ENCODE measurements around the gene DEAF1. TPM values are rescaled to one million over a fixed set of nuclear protein-coding genes. Genes with fewer than 3 reads are reported as not detected.

DEAF1 gene
- total RNA-seq, 4 donors from 2014 or later: 31.6 to 54.3 (median 41.2) TPM

DNA sequence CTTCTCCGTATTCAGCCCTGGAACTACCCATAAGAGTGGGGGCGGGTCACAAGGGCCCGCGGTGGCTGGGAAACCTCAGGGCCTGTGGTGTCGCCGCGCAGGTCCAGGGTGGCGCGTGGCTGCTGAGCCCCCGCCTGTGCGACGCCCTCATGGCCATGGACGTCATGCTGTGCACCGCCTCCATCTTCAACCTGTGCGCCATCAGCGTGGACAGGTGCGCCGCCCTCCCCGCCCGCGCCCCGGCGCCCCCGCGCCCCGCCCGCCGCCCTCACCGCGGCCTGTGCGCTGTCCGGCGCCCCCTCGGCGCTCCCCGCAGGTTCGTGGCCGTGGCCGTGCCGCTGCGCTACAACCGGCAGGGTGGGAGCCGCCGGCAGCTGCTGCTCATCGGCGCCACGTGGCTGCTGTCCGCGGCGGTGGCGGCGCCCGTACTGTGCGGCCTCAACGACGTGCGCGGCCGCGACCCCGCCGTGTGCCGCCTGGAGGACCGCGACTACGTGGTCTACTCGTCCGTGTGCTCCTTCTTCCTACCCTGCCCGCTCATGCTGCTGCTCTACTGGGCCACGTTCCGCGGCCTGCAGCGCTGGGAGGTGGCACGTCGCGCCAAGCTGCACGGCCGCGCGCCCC, 55.6 kb downstream of the DEAF1 start:
- peaks cover 0 to 43% (median 4%) of the 10 kb centered on the region in 3 donors for H3K36me3 ChIP-seq

DNA sequence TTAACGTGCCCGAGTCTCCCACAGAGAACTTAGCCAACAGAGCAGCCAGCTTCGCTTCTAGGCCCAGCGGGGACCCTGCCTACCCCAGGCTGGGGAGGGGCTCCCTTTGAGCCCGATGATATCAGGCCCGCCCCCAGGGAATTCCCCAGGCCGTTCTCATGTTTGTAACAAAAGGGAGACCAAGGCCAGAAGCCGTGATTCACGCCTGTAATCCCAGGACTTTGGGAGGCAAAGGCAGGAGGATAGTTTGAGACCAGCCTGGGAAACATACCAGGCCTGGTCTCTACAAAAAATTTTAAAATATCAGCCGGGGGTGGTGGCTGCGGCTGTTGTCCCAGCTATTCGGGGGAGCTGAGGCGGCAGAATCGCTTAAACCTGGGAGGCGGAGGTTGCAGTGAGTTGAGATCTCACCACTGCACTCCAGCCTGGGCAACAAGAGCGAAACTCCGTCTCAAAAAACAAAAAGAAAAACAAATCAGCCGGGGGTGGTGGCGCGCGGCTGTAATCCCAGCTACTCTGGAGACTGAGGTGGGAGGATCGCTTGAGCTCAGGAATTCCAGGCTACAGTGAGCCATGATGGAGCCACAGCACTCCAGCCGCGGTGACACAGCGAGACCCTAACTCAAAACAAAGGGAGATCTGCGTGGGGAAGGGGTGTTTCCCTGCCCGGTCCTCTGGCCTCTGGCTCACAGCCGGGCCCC, 56.2 kb downstream of the DEAF1 start:
- WGBS, 2 donors: 34 to 46% methylated on average over 28 of the region's 28 CpGs
- Histone ChIP-seq H3K36me3 (peaks cover 0 to 37% (median 1%) of the 10 kb centered on the region in 3 donors), H3K27me3 (peaks cover 0 to 36% of the 10 kb centered on the region in 2 donors), H3K4me1 (peaks cover 0 to 44% (median 20%) of the 10 kb centered on the region in 4 donors), H3K4me3 (no peak overlapping the region), H3K9me3 (no peaks in the 10 kb centered on the region), H3K27ac (peak overlapping the region in 1 of 4 donors; percentile 15)
- DNase-seq (ENCODE audit: low spot score in 2 of 2): no peak
- TF ChIP-seq POLR2A (IDR thresholded peaks at IDR 0.05) (no peak), CTCF (IDR thresholded peaks at IDR 0.05) (no peak), EP300 (IDR thresholded peaks at IDR 0.05) (no peak)

More for the DNA sequence above, 55.6 kb downstream of the DEAF1 start:
- no peak for DNase-seq (ENCODE audit: low spot score in 2 of 2)
- Histone ChIP-seq H3K4me3 (peak overlapping the region in 1 of 4 donors; percentile 19), H3K27ac (peak overlapping the region in 1 of 4 donors; percentile 15), H3K9me3 (no peaks in the 10 kb centered on the region), H3K27me3 (peaks cover 0 to 36% of the 10 kb centered on the region in 2 donors), H3K4me1 (peaks cover 0 to 44% (median 20%) of the 10 kb centered on the region in 4 donors)
- TF ChIP-seq CTCF (IDR thresholded peaks at IDR 0.05) (no peak), EP300 (IDR thresholded peaks at IDR 0.05) (no peak), POLR2A (IDR thresholded peaks at IDR 0.05) (no peak)
- 6 to 29% methylated on average over 8 to 15 of the region's 80 CpGs for WGBS, 2 donors

- no peak for DNase-seq (ENCODE audit: low spot score in 2 of 2)
- TF ChIP-seq EP300 (IDR thresholded peaks at IDR 0.05) (no peak), CTCF (IDR thresholded peaks at IDR 0.05) (no peak), POLR2A (IDR thresholded peaks at IDR 0.05) (no peak)
- no peak overlapping the region for H3K27ac ChIP-seq
- H3K9me3 ChIP-seq: no peaks in the 10 kb centered on the region
- H3K27me3 ChIP-seq: peaks cover 0 to 36% of the 10 kb centered on the region in 2 donors
- H3K4me3 ChIP-seq: peak overlapping the region in 1 of 4 donors; percentile 32
- 32 to 33% methylated on average over 52 of the region's 55 CpGs for WGBS, 2 donors
- peaks cover 0 to 44% (median 20%) of the 10 kb centered on the region in 4 donors for H3K4me1 ChIP-seq
- H3K36me3 ChIP-seq: peaks cover 0 to 27% (median 0%) of the 10 kb centered on the region in 3 donors
Measured at GRCh38 chr11:637593-638521, 57.2 kb downstream of the DEAF1 start.

DNA sequence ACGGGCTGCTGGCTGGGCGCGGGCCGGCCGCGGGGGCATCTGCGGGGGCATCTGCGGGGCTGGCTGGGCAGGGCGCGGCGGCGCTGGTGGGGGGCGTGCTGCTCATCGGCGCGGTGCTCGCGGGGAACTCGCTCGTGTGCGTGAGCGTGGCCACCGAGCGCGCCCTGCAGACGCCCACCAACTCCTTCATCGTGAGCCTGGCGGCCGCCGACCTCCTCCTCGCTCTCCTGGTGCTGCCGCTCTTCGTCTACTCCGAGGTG, 57.8 kb downstream of the DEAF1 start:
- TF ChIP-seq EP300 (IDR thresholded peaks at IDR 0.05) (no peak), CTCF (IDR thresholded peaks at IDR 0.05) (no peak), POLR2A (IDR thresholded peaks at IDR 0.05) (no peak)
- H3K36me3 ChIP-seq: peaks cover 0 to 25% (median 0%) of the 10 kb centered on the region in 3 donors
- H3K4me1 ChIP-seq: peaks cover 0 to 44% (median 20%) of the 10 kb centered on the region in 4 donors
- H3K27me3 ChIP-seq: peaks cover 0 to 36% of the 10 kb centered on the region in 2 donors
- H3K27ac ChIP-seq: no peak overlapping the region
- no peaks in the 10 kb centered on the region for H3K9me3 ChIP-seq
- no peak for DNase-seq (ENCODE audit: low spot score in 2 of 2)
- H3K4me3 ChIP-seq: peak overlapping the region in 3 of 4 donors; percentile 3 to 32 (median 6)
- WGBS, 2 donors: 16% methylated on average over 17 of the region's 34 CpGs; no CpG with 5 or more reads in 1 of the 2 donors
